ENCODE measurements around the gene HHATL.

- TF ChIP-seq CTCF (IDR thresholded peaks at IDR 0.05) (no peak), POLR2A (IDR thresholded peaks at IDR 0.05) (no peak)
Measured at GRCh38 chr3:42647821-42648459, 54.7 kb downstream of the HHATL start.
